ENCODE results near the gene P2RY1. TPM values are rescaled to one million over a fixed set of nuclear protein-coding genes. Genes with fewer than 3 reads are reported as not detected.
"Not testable (repeated sequence)": the region's sequence is repeated elsewhere in the genome, so short reads cannot be mapped to it uniquely, and the experiment has no call there.

Gene P2RY1
- total RNA-seq, 1 donor = 0.36 TPM

GRCh38 chr3:152843955-152844354 lies 9.0 kb downstream of the P2RY1 start:
- Histone ChIP-seq H2AFZ (ENCODE audit: low read length) (no peak overlapping the region), H4K20me1 (ENCODE audit: insufficient read depth, low read length) (no peaks in the 10 kb centered on the region), H3K79me2 (ENCODE audit: insufficient read depth, low read length) (no peaks in the 10 kb centered on the region), H3K36me3 (ENCODE audit: insufficient read depth, low read length) (no peaks in the 10 kb centered on the region), H3K27ac (ENCODE audit: low read depth, low read length) (no peak overlapping the region), H3K4me1 (ENCODE audit: insufficient read depth, low read length) (no peaks in the 10 kb centered on the region), H3K4me2 (ENCODE audit: insufficient read depth, low read length) (no peak overlapping the region), H3K4me3 (ENCODE audit: insufficient read depth, low read length) (no peak overlapping the region), H3K9me3 (ENCODE audit: low read depth, low read length) (no peaks in the 10 kb centered on the region), H3K27me3 (ENCODE audit: insufficient read depth, low read length) (peaks cover 9% of the 10 kb centered on the region)
- DNase-seq (ENCODE audit: insufficient read length, low spot score, missing footprints) = no peak
- TF ChIP-seq CTCF (IDR thresholded peaks at IDR 0.05; ENCODE audit: extremely low read depth, low read depth, low read length) = no peak

- not testable (repeated sequence) for H3K36me3 ChIP-seq (ENCODE audit: insufficient read depth, low read length); H4K20me1 ChIP-seq (ENCODE audit: insufficient read depth, low read length); H3K4me1 ChIP-seq (ENCODE audit: insufficient read depth, low read length); H3K27me3 ChIP-seq (ENCODE audit: insufficient read depth, low read length); H3K4me2 ChIP-seq (ENCODE audit: insufficient read depth, low read length); H3K9me3 ChIP-seq (ENCODE audit: low read depth, low read length); DNase-seq (ENCODE audit: insufficient read length, low spot score, missing footprints); H3K27ac ChIP-seq (ENCODE audit: low read depth, low read length); H3K4me3 ChIP-seq (ENCODE audit: insufficient read depth, low read length); H3K79me2 ChIP-seq (ENCODE audit: insufficient read depth, low read length); H2AFZ ChIP-seq (ENCODE audit: low read length)
These were observed 11.8 kb downstream of the P2RY1 start for GRCh38 chr3:152846572-152847202.

GRCh38 chr3:152847599-152847998 lies 12.7 kb downstream of the P2RY1 start:
- not testable (repeated sequence) for DNase-seq (ENCODE audit: insufficient read length, low spot score, missing footprints); H3K4me3 ChIP-seq (ENCODE audit: insufficient read depth, low read length); H3K4me1 ChIP-seq (ENCODE audit: insufficient read depth, low read length); H4K20me1 ChIP-seq (ENCODE audit: insufficient read depth, low read length); H3K79me2 ChIP-seq (ENCODE audit: insufficient read depth, low read length); H3K4me2 ChIP-seq (ENCODE audit: insufficient read depth, low read length); H3K36me3 ChIP-seq (ENCODE audit: insufficient read depth, low read length); H3K9me3 ChIP-seq (ENCODE audit: low read depth, low read length); H3K27ac ChIP-seq (ENCODE audit: low read depth, low read length); H2AFZ ChIP-seq (ENCODE audit: low read length); H3K27me3 ChIP-seq (ENCODE audit: insufficient read depth, low read length)

- Histone ChIP-seq H3K4me3 (ENCODE audit: insufficient read depth, low read length) (no peak overlapping the region), H3K9me3 (ENCODE audit: low read depth, low read length) (no peaks in the 10 kb centered on the region), H2AFZ (ENCODE audit: low read length) (no peak overlapping the region), H4K20me1 (ENCODE audit: insufficient read depth, low read length) (no peaks in the 10 kb centered on the region), H3K4me2 (ENCODE audit: insufficient read depth, low read length) (no peak overlapping the region), H3K4me1 (ENCODE audit: insufficient read depth, low read length) (no peaks in the 10 kb centered on the region), H3K27ac (ENCODE audit: low read depth, low read length) (no peak overlapping the region), H3K36me3 (ENCODE audit: insufficient read depth, low read length) (no peaks in the 10 kb centered on the region), H3K27me3 (ENCODE audit: insufficient read depth, low read length) (no peaks in the 10 kb centered on the region), H3K79me2 (ENCODE audit: insufficient read depth, low read length) (no peaks in the 10 kb centered on the region)
- TF ChIP-seq CTCF (IDR thresholded peaks at IDR 0.05; ENCODE audit: extremely low read depth, low read depth, low read length) = no peak
- DNase-seq (ENCODE audit: insufficient read length, low spot score, missing footprints) = no peak
These were observed 15.2 kb downstream of the P2RY1 start for GRCh38 chr3:152849996-152850578.

- Histone ChIP-seq H4K20me1 (ENCODE audit: insufficient read depth, low read length) (no peaks in the 10 kb centered on the region), H3K27me3 (ENCODE audit: insufficient read depth, low read length) (no peaks in the 10 kb centered on the region), H3K4me2 (ENCODE audit: insufficient read depth, low read length) (no peak overlapping the region), H3K36me3 (ENCODE audit: insufficient read depth, low read length) (no peaks in the 10 kb centered on the region), H2AFZ (ENCODE audit: low read length) (no peak overlapping the region), H3K27ac (ENCODE audit: low read depth, low read length) (no peak overlapping the region), H3K4me3 (ENCODE audit: insufficient read depth, low read length) (no peak overlapping the region), H3K9me3 (ENCODE audit: low read depth, low read length) (no peaks in the 10 kb centered on the region), H3K79me2 (ENCODE audit: insufficient read depth, low read length) (no peaks in the 10 kb centered on the region), H3K4me1 (ENCODE audit: insufficient read depth, low read length) (no peaks in the 10 kb centered on the region)
- no peak for TF ChIP-seq CTCF (IDR thresholded peaks at IDR 0.05; ENCODE audit: extremely low read depth, low read depth, low read length)
- no peak for DNase-seq (ENCODE audit: insufficient read length, low spot score, missing footprints)
These were observed 18.3 kb downstream of the P2RY1 start for GRCh38 chr3:152853196-152853595.

All from osteoblast (primary cell).